ENCODE data around the gene GLCE.

DNA sequence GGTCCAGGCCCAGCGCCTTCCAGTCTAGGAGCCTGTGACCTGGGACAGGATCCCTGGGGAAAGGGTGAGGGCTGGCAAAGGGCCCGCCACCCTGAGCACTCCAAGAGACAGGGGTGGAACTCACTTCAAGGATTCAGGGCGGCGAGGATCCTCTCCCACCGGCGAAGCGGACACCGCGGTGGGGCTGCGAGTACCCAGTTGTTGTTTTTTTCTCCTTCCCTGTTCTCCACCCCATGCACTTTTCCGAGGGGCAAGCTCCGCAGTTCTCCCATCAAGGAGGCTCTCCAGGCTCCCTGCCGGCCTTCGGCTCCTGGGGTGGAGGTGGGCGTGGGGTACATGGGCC lies 137.9 kb downstream of the GLCE start:
- no peak for TF ChIP-seq RAD21 (IDR thresholded peaks at IDR 0.05; ENCODE audit: low read depth)
- TF ChIP-seq, protein P1, sequence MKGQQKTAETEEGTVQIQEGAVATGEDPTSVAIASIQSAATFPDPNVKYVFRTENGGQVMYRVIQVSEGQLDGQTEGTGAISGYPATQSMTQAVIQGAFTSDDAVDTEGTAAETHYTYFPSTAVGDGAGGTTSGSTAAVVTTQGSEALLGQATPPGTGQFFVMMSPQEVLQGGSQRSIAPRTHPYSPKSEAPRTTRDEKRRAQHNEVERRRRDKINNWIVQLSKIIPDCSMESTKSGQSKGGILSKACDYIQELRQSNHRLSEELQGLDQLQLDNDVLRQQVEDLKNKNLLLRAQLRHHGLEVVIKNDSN (IDR thresholded peaks at IDR 0.05): no peak
- no peak for TF ChIP-seq EP300 (IDR thresholded peaks at IDR 0.05; ENCODE audit: borderline replicate concordance)
- no peak for TF ChIP-seq NFIC (IDR thresholded peaks at IDR 0.05)
- TF ChIP-seq TEAD4 (IDR thresholded peaks at IDR 0.05): no peak
- TF ChIP-seq CREB1 (IDR thresholded peaks at IDR 0.05; ENCODE audit: low read depth): no peak
